HepG2 (cell line): ENCODE results near the gene SPAG9. TPM values are rescaled to one million over a fixed set of nuclear protein-coding genes. Genes with fewer than 3 reads are reported as not detected.
A peak's percentile ranks its signal among the peaks of the same experiment; 100 is the strongest.

Source experiments
- ATAC-seq: fragments of 200-7000 bp; cut with Tn5 transposase; 3 replicates; pipeline ENCODE4 v1.9.1; 2020; ENCODE audit warnings: mild to moderate bottlenecking, moderate library complexity
- BruUV-seq: library from RNA; stranded (reverse); fragments of 400-500 nt; replicated peaks from 2 replicates; lab custom pipeline; 2021; lab: Mats Ljungman, UMichigan
- CTCF ChIA-PET: fragments of 300-600 bp; formaldehyde crosslinking; extraction: SDS; loops from one replicate; lab custom pipeline; 2021; ENCODE audit warnings: low total read pairs, inconsistent platforms, low intra/inter-chr PET ratio; lab: Yijun Ruan, JAX
- POLR2A ChIA-PET: fragments of 350-600 bp; sonication (Branson Sonifier 250); formaldehyde crosslinking; loops from one replicate; lab custom pipeline; 2020; ENCODE audit warnings: antibody characterized with exemption, inconsistent platforms; lab: Yijun Ruan, JAX
- DNase-seq: peaks from one replicate; pipeline ENCODE4 v3.0.0-alpha.2; 2015; ENCODE audit warnings: low spot score
- FAIRE-seq: peaks from 3 replicates; lab custom pipeline; 2011; peaks lifted over from hg19 to GRCh38; lab: Jason Lieb, UNC
- H2AFZ ChIP-seq: one replicate; pipeline ENCODE4 v1.6.1; 2011; ENCODE audit warnings: low read length, inconsistent platforms
- H3K27ac ChIP-seq: fragments of 300-600 bp; 3 replicates; pipeline ENCODE4 v1.8.0; 2011; ENCODE audit warnings: mixed run types, mild to moderate bottlenecking, mixed read lengths, low read length, inconsistent platforms; ENCODE audit not compliant: insufficient read depth; ENCODE audit errors: extremely low read length
- H3K27me3 ChIP-seq, 2 experiments: fragments of 200-600 bp in 1 of 2; 2 replicates in 1 of 2; 3 replicates in 1 of 2; pipeline versions ENCODE4 v1.6.0 to v1.8.0; 2011; ENCODE audit warnings: low read length in 2 of 2, mild to moderate bottlenecking in 2 of 2, moderate library complexity in 2 of 2, inconsistent platforms in 1 of 2; ENCODE audit not compliant: insufficient read depth in 2 of 2, control insufficient read depth in 1 of 2
- H3K36me3 ChIP-seq, 2 experiments: fragments of 200-600 bp in 1 of 2; replicated peaks in 1 of 2; 2 replicates in 1 of 2; 3 replicates in 1 of 2; pipeline versions ENCODE4 v1.5.1 to v1.8.0; 2011; ENCODE audit warnings: low read length in 2 of 2, inconsistent platforms in 1 of 2; ENCODE audit not compliant: insufficient read depth in 2 of 2, control insufficient read depth in 1 of 2
- H3K4me1 ChIP-seq: 2 replicates; pipeline ENCODE4 v1.5.1; 2012; ENCODE audit warnings: low read length, inconsistent platforms; ENCODE audit not compliant: insufficient read depth
- H3K4me2 ChIP-seq: 2 replicates; pipeline ENCODE4 v1.6.0; 2011; ENCODE audit warnings: low read depth, low read length, inconsistent platforms
- H3K4me3 ChIP-seq, 3 experiments: fragments of 200-600 bp in 1 of 3; sonication (generic), shearing (Covaris generic) in 1 of 3; replicated peaks in 1 of 3; 2 replicates each; pipeline ENCODE4 v1.5.1; 2011 to 2016; ENCODE audit warnings: low read length in 3 of 3, inconsistent platforms in 2 of 3, low read depth in 2 of 3, mild to moderate bottlenecking in 2 of 3, control low read depth in 1 of 3, mixed read lengths in 1 of 3; ENCODE audit not compliant: insufficient read depth in 1 of 3
- H3K79me2 ChIP-seq: one replicate; pipeline ENCODE4 v1.6.1; 2011; ENCODE audit warnings: low read length, inconsistent platforms; ENCODE audit not compliant: insufficient read depth
- H3K9ac ChIP-seq: 2 replicates; pipeline ENCODE4 v1.6.0; 2011; ENCODE audit warnings: mild to moderate bottlenecking, low read depth, low read length, inconsistent platforms; ENCODE audit not compliant: insufficient read depth
- H3K9me3 ChIP-seq: 2 replicates; pipeline ENCODE4 v1.5.1; 2012; ENCODE audit warnings: mild to moderate bottlenecking, low read length
- H4K20me1 ChIP-seq: 2 replicates; pipeline ENCODE4 v1.6.0; 2011; ENCODE audit warnings: inconsistent platforms, mild to moderate bottlenecking, low read length, moderate library complexity; ENCODE audit not compliant: insufficient read depth
- ARID2 ChIP-seq: sonication (generic); formaldehyde crosslinking; IDR thresholded peaks from 2 replicates; pipeline ENCODE4 v1.8.1; 2022; ENCODE audit warnings: mild to moderate bottlenecking, missing genetic modification reagents, borderline replicate concordance
- ATF6 ChIP-seq: sonication (generic); formaldehyde crosslinking; conservative IDR thresholded peaks from 2 replicates; pipeline ENCODE4 v1.4.0; 2020; ENCODE audit warnings: missing genetic modification reagents
- GATAD1 ChIP-seq: IDR thresholded peaks from 2 replicates; pipeline ENCODE4 v1.6.1; 2016; ENCODE audit warnings: missing genetic modification reagents, missing compliant biosample characterization
- HIVEP1 ChIP-seq: sonication (generic); formaldehyde crosslinking; IDR thresholded peaks from 2 replicates; pipeline ENCODE4 v1.4.0; 2020; ENCODE audit warnings: mild to moderate bottlenecking, missing genetic modification reagents
- MAF1 ChIP-seq: sonication (generic); formaldehyde crosslinking; IDR thresholded peaks from 2 replicates; pipeline ENCODE4 v1.5.0; 2020; ENCODE audit warnings: missing genetic modification reagents, borderline replicate concordance
- NFRKB ChIP-seq: fragments of 450-650 bp; IDR thresholded peaks from 2 replicates; pipeline ENCODE4 v1.6.1; 2017
- POGZ ChIP-seq: sonication (generic); formaldehyde crosslinking; IDR thresholded peaks from 2 replicates; pipeline ENCODE4 v1.4.0; 2020; ENCODE audit warnings: mild to moderate bottlenecking, missing genetic modification reagents
- TAF15 ChIP-seq: fragments of 200-400 bp; formaldehyde crosslinking; IDR thresholded peaks from one replicate; pipeline ENCODE4 v1.6.1; 2018; ENCODE audit warnings: mild to moderate bottlenecking, low read depth, low read length; ENCODE audit not compliant: poor library complexity, severe bottlenecking
- ZBTB7A ChIP-seq: sonication (generic); formaldehyde crosslinking; IDR thresholded peaks from 2 replicates; pipeline ENCODE4 v1.8.0; 2022; ENCODE audit warnings: mild to moderate bottlenecking, missing genetic modification reagents
- ZNF329 ChIP-seq: sonication (generic); formaldehyde crosslinking; IDR thresholded peaks from 2 replicates; pipeline ENCODE4 v1.9.0; 2021; ENCODE audit warnings: low read depth, mild to moderate bottlenecking, missing genetic modification reagents
- ZNF775 ChIP-seq: sonication (generic); formaldehyde crosslinking; IDR thresholded peaks from 2 replicates; pipeline ENCODE4 v1.4.0; 2020; ENCODE audit warnings: missing genetic modification reagents, mild to moderate bottlenecking, moderate library complexity, borderline replicate concordance
- WGBS: methylation state at CpG from one replicate; pipeline ENCODE4 v1.1.6; 2017; ENCODE audit warnings: low lambda C conversion rate; 5-methylcytosine and 5-hydroxymethylcytosine counted together
- in situ Hi-C: cut with HindIII; loops from 2 replicates; pipeline ENCODE4 v1.10.0; 2017; ENCODE audit warnings: low pct_unique_long_range_greater_than_20kb; ENCODE audit not compliant: extremely low pct_ligation_motif_present
- intact Hi-C: fragments of 100-400 bp; cut with micrococcal nuclease; formaldehyde crosslinking; loops from one replicate; pipeline ENCODE4 v1.10.0; 2022; ENCODE audit not compliant: unreplicated experiment
- polyA plus RNA-seq, 8 experiments: library from polyadenylated mRNA; depleted of rRNA in 3 of 8; stranded (reverse) in 7 of 8; unstranded in 1 of 8; fragments of >200 nt; fragmentation: Illumina TruSeq in 4 of 8; extraction: Trizol in 4 of 8; gene quantifications; 2 replicates each; pipeline versions ENCODE4 v1.2.1 to v1.2.3, GENCODE V29; 2011 to 2016; ENCODE audit warnings: low read depth in 4 of 8, missing spikeins in 1 of 8, mixed read lengths in 1 of 8; ENCODE audit not compliant: insufficient read depth in 1 of 8
- total RNA-seq, 5 experiments: library from RNA; depleted of rRNA; stranded (reverse); fragments of >200 nt; fragmentation: Illumina TruSeq; extraction: Trizol; gene quantifications; 2 replicates each; pipeline ENCODE4 v1.2.3, GENCODE V29; 2016; ENCODE audit warnings: low read depth in 1 of 5
- TF ChIP-seq, protein P1 (sequence below): sonication (generic); formaldehyde crosslinking; IDR thresholded peaks from 2 replicates; pipeline ENCODE4 v1.9.0; 2021; ENCODE audit warnings: missing genetic modification reagents, borderline replicate concordance
- TF ChIP-seq, protein P2 (sequence below): IDR thresholded peaks from 2 replicates; pipeline ENCODE4 v1.6.1; 2016
- TF ChIP-seq, protein P3 (sequence below): IDR thresholded peaks from 2 replicates; pipeline ENCODE4 v1.6.1; 2016; ENCODE audit warnings: missing compliant biosample characterization, missing genetic modification reagents, borderline replicate concordance

Gene SPAG9
- total and polyA plus RNA-seq, 2 of the 13 experiments (the other 11 are each of a cell fraction or from before 2014, with no cell fraction given) = 43.2 to 78.6 TPM

DNA sequence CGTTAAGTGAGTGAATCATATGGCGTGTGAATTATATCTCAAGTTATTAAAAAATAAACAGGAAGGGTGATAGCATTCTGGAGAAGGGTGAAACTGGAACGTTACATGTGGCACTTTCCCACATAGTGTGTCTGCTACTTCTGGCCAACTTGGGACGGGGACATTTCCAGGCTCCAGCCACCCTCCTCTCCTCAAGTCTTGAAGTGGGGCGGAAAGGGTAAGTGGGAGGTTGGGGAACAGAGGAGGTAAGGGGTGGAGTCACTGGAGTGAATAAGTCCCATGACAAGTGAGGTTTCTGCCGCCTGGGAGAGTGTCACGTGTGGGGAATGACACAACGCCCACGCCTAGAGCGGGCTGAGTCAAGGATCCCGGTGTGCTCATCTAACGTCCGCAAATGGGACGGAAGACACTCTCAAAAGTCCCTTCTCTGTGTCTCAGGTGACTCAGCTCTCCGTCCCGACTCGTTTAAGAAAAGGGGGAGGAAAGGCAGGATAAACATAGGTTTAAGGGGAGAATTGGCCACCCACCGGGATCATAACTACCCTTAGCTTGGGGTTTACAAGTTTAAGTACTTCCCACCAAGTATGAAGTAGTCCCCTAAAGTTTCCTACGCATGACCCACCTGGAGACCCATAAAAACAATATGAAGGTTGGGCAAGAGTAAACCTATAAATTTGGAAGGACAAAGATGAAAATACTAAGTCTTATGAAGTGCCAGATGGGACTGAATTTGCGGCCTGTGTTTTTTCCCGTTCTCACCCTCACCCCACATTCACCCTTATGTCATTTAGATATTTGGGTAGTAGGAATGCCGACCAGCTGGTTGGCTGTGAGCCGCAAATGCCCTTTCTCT is 1.2 kb upstream of the SPAG9 start (continued):
- TF ChIP-seq, protein P1, sequence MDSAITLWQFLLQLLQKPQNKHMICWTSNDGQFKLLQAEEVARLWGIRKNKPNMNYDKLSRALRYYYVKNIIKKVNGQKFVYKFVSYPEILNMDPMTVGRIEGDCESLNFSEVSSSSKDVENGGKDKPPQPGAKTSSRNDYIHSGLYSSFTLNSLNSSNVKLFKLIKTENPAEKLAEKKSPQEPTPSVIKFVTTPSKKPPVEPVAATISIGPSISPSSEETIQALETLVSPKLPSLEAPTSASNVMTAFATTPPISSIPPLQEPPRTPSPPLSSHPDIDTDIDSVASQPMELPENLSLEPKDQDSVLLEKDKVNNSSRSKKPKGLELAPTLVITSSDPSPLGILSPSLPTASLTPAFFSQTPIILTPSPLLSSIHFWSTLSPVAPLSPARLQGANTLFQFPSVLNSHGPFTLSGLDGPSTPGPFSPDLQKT = no peak
- TF ChIP-seq, protein P2, sequence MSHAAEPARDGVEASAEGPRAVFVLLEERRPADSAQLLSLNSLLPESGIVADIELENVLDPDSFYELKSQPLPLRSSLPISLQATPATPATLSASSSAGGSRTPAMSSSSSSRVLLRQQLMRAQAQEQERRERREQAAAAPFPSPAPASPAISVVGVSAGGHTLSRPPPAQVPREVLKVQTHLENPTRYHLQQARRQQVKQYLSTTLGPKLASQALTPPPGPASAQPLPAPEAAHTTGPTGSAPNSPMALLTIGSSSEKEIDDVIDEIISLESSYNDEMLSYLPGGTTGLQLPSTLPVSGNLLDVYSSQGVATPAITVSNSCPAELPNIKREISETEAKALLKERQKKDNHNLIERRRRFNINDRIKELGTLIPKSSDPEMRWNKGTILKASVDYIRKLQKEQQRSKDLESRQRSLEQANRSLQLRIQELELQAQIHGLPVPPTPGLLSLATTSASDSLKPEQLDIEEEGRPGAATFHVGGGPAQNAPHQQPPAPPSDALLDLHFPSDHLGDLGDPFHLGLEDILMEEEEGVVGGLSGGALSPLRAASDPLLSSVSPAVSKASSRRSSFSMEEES (CRISPR knock-in tag) = peak; percentile 97

DNA sequence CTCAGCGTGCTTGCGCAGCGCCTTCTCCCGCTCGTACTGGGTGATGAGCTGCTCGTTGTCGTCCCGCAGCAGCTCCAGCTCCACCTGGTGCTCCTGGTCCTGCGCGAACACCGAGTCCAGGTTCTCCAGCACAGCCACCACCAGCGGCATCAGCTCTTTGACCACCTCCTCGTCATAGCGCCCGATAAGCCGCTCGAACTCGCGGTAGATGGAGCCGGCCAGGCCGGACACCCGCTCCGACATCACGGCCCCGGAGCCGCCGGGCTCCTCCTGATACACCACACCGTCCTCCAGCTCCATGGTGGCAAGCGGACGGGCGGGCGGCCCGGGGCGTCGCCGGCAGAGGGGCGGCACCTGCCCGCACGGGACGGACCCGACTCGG is 320 bp downstream of the SPAG9 start:
- H3K4me3 ChIP-seq = peak overlapping the region; percentile 69 to 100 (median 97)
- H3K79me2 ChIP-seq = peaks cover 46% of the 10 kb centered on the region
- peak overlapping the region; percentile 94 for H3K4me2 ChIP-seq
- no peak for FAIRE-seq
- WGBS = 0% methylated on average over 7 of the region's 42 CpGs
- peak overlapping the region; percentile 94 for H3K9ac ChIP-seq
- DNase-seq = no peak
- H3K4me1 ChIP-seq = peaks cover 64% of the 10 kb centered on the region
- H4K20me1 ChIP-seq = peaks cover 28% of the 10 kb centered on the region
- peak; percentile 62 for ATAC-seq
- in situ Hi-C loops = no loop called here
- no peaks in the 10 kb centered on the region for H3K9me3 ChIP-seq
- H3K27me3 ChIP-seq = peaks cover 0 to 3% of the 10 kb centered on the region in 2 experiments; a peak in 1 of 5 replicates
- H3K36me3 ChIP-seq = peaks cover 0 to 3% of the 10 kb centered on the region in 2 experiments; a peak in 1 of 5 replicates
- peak overlapping the region; percentile 88 for H3K27ac ChIP-seq
- intact Hi-C loops = no loop called here
- no TSS peak for BruUV-seq
- ChIA-PET CTCF (interaction anchor here (3.3 kb wide), 1 partner anchor 33 kb away, joined by 14 read pairs; the partner anchor contains the start of gene NME1), POLR2A (interaction anchor here (0.7 to 2.7 kb wide), 11 partner anchors 9 to 254 kb away, joined by 3 to 39 read pairs (median 6); partner anchors contain the start of genes NME1 and TOB1)
- H2AFZ ChIP-seq = no peak overlapping the region
- TF ChIP-seq ZNF775 (CRISPR knock-in tag) = no peak
- TF ChIP-seq ATF6 (CRISPR knock-in tag) = no peak
- no peak for TF ChIP-seq NFRKB
- TF ChIP-seq ZNF329 = no peak
- no peak for TF ChIP-seq GATAD1 (CRISPR knock-in tag)
- peak; percentile 51; the same call in 1 of the 2 replicates for TF ChIP-seq HIVEP1 (CRISPR knock-in tag)
- no peak; the same call in 1 of the 2 replicates for TF ChIP-seq MAF1
- TF ChIP-seq, protein P3, sequence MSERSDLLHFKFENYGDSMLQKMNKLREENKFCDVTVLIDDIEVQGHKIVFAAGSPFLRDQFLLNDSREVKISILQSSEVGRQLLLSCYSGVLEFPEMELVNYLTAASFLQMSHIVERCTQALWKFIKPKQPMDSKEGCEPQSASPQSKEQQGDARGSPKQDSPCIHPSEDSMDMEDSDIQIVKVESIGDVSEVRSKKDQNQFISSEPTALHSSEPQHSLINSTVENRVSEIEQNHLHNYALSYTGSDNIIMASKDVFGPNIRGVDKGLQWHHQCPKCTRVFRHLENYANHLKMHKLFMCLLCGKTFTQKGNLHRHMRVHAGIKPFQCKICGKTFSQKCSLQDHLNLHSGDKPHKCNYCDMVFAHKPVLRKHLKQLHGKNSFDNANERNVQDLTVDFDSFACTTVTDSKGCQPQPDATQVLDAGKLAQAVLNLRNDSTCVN (CRISPR knock-in tag) = peak; percentile 80
- no peak for TF ChIP-seq ARID2 (CRISPR knock-in tag)
- TF ChIP-seq POGZ (CRISPR knock-in tag) = 0 out of 2 replicates have a peak, but pooled peaks have one; percentile 14
- 0 out of 2 replicates have a peak, but pooled peaks have one; percentile 9 for TF ChIP-seq ZBTB7A
- no peak for TF ChIP-seq TAF15
